ENCODE data around the gene CEP112.

DNA sequence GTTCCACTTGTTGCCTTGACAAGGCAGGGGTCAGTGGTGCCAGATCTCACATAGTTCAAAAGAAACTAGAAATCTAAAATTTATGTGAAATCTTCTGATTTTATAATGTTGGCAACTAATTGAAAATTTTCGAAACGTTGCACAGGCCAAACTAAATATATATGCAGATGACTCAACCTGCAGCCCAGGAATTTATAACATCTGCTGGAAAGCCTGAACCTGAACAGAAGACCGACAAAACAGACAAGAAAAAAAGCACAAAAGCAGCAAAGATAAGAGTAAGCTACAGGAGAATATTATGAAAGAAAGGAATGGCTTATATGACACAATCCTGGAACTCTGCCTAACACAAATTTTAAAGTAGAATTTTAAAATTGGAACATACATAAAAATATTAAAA is 207.6 kb downstream of the CEP112 start:
- TF ChIP-seq, protein P1, sequence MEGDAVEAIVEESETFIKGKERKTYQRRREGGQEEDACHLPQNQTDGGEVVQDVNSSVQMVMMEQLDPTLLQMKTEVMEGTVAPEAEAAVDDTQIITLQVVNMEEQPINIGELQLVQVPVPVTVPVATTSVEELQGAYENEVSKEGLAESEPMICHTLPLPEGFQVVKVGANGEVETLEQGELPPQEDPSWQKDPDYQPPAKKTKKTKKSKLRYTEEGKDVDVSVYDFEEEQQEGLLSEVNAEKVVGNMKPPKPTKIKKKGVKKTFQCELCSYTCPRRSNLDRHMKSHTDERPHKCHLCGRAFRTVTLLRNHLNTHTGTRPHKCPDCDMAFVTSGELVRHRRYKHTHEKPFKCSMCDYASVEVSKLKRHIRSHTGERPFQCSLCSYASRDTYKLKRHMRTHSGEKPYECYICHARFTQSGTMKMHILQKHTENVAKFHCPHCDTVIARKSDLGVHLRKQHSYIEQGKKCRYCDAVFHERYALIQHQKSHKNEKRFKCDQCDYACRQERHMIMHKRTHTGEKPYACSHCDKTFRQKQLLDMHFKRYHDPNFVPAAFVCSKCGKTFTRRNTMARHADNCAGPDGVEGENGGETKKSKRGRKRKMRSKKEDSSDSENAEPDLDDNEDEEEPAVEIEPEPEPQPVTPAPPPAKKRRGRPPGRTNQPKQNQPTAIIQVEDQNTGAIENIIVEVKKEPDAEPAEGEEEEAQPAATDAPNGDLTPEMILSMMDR (IDR thresholded peaks at IDR 0.05; ENCODE audit: insufficient read depth, low read length, poor library complexity, severe bottlenecking), result no peak
- no peak for TF ChIP-seq EZH2phosphoT487 (conservative IDR thresholded peaks at IDR 0.05; ENCODE audit: low read length)

Measured in SU-DHL-6 (cell line).